ENCODE measurements around the gene DCAF7. TPM values are rescaled to one million over a fixed set of nuclear protein-coding genes. Genes with fewer than 3 reads are reported as not detected.

DCAF7 gene
- polyA plus RNA-seq, 3 donors: 41.9 to 89.4 (median 58.1) TPM

- WGBS (ENCODE audit: insufficient coverage): 83% methylated on average over 2 of the region's 7 CpGs
Observed at GRCh38 chr17:63555500-63556156, 5.4 kb downstream of the DCAF7 start.

GRCh38 chr17:63557416-63557815 is 7.1 kb downstream of the DCAF7 start:
- H4K20me1 ChIP-seq (ENCODE audit: insufficient read depth, low read length): peaks cover 96% of the 10 kb centered on the region
- H3K27me3 ChIP-seq (ENCODE audit: control insufficient read depth in 2 of 2, insufficient read depth in 2 of 2, low read length in 2 of 2): no peaks in the 10 kb centered on the region
- H3K4me1 ChIP-seq (ENCODE audit: control insufficient read depth in 1 of 2, insufficient read depth in 2 of 2, low read length in 2 of 2): peaks cover 14 to 28% of the 10 kb centered on the region in 2 donors
- no peak overlapping the region for H3K9ac ChIP-seq (ENCODE audit: insufficient read depth, low read length, poor library complexity, severe bottlenecking)
- Mint-ChIP-seq H3K9me3 (peaks cover 0 to 2% (median 0%) of the 10 kb centered on the region in 7 donors), H3K27me3 (ENCODE audit: low read depth in 3 of 3) (peaks cover 0 to 2% (median 0%) of the 10 kb centered on the region in 3 donors), H3K36me3 (peaks cover 9 to 19% of the 10 kb centered on the region in 2 donors), H3K4me1 (peaks cover 45% of the 10 kb centered on the region), H3K27ac (peak overlapping the region in 4 of 7 donors; percentile 16 to 63 (median 28)), H3K4me3 (no peak overlapping the region)
- H3K4me2 ChIP-seq (replicated peaks; ENCODE audit: extremely low read depth, low read length, poor library complexity, severe bottlenecking): no peak overlapping the region
- WGBS (ENCODE audit: insufficient coverage): 100% methylated on average over 1 of the region's 2 CpGs
- H2AFZ ChIP-seq (ENCODE audit: insufficient read depth, low read depth, low read length, poor library complexity, severe bottlenecking): no peak overlapping the region
- no peak overlapping the region for H3K27ac ChIP-seq (ENCODE audit: low read depth in 1 of 2, low read length in 2 of 2)
- intact Hi-C loops (cut with micrococcal nuclease): loop anchor here in 1 of 2 donors (10.0 kb wide), 1 partner anchor 137 kb away; no protein-coding TSS in a partner anchor
- no peak for TF ChIP-seq CTCF (IDR thresholded peaks at IDR 0.05)
- no peaks in the 10 kb centered on the region for H3K36me3 ChIP-seq (replicated peaks in 1 of 2; ENCODE audit: control insufficient read depth in 1 of 2, insufficient read depth in 2 of 2, low read length in 2 of 2)
- no peak for DNase-seq
- no peaks in the 10 kb centered on the region for H3K9me3 ChIP-seq (replicated peaks in 1 of 2; ENCODE audit: control insufficient read depth in 1 of 2, insufficient read depth in 1 of 2, low read length in 2 of 2)
- H3K4me3 ChIP-seq (replicated peaks in 1 of 3; ENCODE audit: low read depth in 2 of 3, low read length in 3 of 3): no peak overlapping the region
- H3K79me2 ChIP-seq (ENCODE audit: insufficient read depth, low read length): peaks cover 97% of the 10 kb centered on the region

More at GRCh38 chr17:63555500-63556156, 5.4 kb downstream of the DCAF7 start:
- Histone ChIP-seq H3K4me3 (replicated peaks in 1 of 3; ENCODE audit: low read depth in 2 of 3, low read length in 3 of 3) (no peak overlapping the region), H3K4me1 (ENCODE audit: control insufficient read depth in 1 of 2, insufficient read depth in 2 of 2, low read length in 2 of 2) (peaks cover 27 to 45% of the 10 kb centered on the region in 2 donors), H4K20me1 (ENCODE audit: insufficient read depth, low read length) (peaks cover 92% of the 10 kb centered on the region), H3K36me3 (replicated peaks in 1 of 2; ENCODE audit: control insufficient read depth in 1 of 2, insufficient read depth in 2 of 2, low read length in 2 of 2) (no peaks in the 10 kb centered on the region), H2AFZ (ENCODE audit: insufficient read depth, low read depth, low read length, poor library complexity, severe bottlenecking) (no peak overlapping the region), H3K27me3 (ENCODE audit: control insufficient read depth in 2 of 2, insufficient read depth in 2 of 2, low read length in 2 of 2) (no peaks in the 10 kb centered on the region), H3K79me2 (ENCODE audit: insufficient read depth, low read length) (peaks cover 98% of the 10 kb centered on the region), H3K4me2 (replicated peaks; ENCODE audit: extremely low read depth, low read length, poor library complexity, severe bottlenecking) (no peak overlapping the region), H3K9me3 (replicated peaks in 1 of 2; ENCODE audit: control insufficient read depth in 1 of 2, insufficient read depth in 1 of 2, low read length in 2 of 2) (no peaks in the 10 kb centered on the region), H3K9ac (ENCODE audit: insufficient read depth, low read length, poor library complexity, severe bottlenecking) (no peak overlapping the region), H3K27ac (ENCODE audit: low read depth in 1 of 2, low read length in 2 of 2) (peak overlapping the region in 1 of 2 donors; percentile 62)
- Mint-ChIP-seq H3K27ac (peak overlapping the region in 3 of 7 donors; percentile 60 to 70 (median 67)), H3K4me1 (peaks cover 57% of the 10 kb centered on the region), H3K4me3 (no peak overlapping the region), H3K27me3 (ENCODE audit: low read depth in 3 of 3) (peaks cover 0 to 2% (median 0%) of the 10 kb centered on the region in 3 donors), H3K36me3 (peaks cover 9 to 19% of the 10 kb centered on the region in 2 donors), H3K9me3 (peaks cover 0 to 2% (median 0%) of the 10 kb centered on the region in 7 donors)
- intact Hi-C loops (cut with micrococcal nuclease): loop anchor here in 1 of 2 donors (10.0 kb wide), 1 partner anchor 139 kb away; no protein-coding TSS in a partner anchor
- TF ChIP-seq CTCF (IDR thresholded peaks at IDR 0.05): no peak
- DNase-seq: peak in 1 of 3 donors; percentile 4

Measured in CD14-positive monocyte (primary cell).